GM12892 (cell line): ENCODE data around the gene ZC3H12D.

Source experiments
- POLR2A ChIP-seq: IDR thresholded peaks from 2 replicates; pipeline ENCODE4 v1.6.1; 2011; ENCODE audit warnings: low read depth, low read length, control low read depth
- POLR2AphosphoS5 ChIP-seq: IDR thresholded peaks from 2 replicates; pipeline ENCODE4 v1.6.1; 2011; ENCODE audit warnings: low read depth, low read length, control low read depth

DNA sequence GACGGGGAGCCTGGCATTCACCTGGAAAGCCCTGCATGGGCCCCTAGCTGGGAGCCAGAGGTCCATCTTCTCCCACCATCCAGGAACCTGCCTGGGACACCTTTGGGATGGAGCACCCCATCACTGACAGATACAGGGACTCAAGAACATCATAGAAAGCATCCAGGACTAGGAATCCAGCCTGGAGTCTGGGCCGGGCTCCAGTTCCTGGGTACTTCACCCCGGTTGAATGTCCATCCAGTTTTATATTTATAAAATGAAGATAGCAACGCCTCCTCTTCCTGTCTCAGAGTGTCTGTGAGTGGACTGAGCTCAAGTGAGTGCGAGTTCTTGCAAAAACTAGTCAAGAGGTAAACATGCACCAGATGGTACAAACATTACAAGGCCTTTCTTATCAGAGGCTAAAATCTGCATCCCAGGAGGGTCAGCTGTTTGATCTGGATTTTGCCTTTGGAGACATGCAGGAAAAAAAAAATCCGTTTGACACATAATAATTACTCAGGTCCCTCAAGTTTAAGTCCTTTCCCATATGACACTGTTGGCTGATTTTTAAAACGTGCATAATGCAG is 27.4 kb downstream of the ZC3H12D start:
- TF ChIP-seq POLR2A (no peak), POLR2AphosphoS5 (no peak)
